Fibroblast of skin of left quadriceps (primary cell): ENCODE data around the gene CROT.

Experiments
- DNase-seq, 2 experiments: peaks; one replicate each; pipeline ENCODE4 v3.0.0-alpha.2; 2013; ENCODE audit warnings: low read depth in 2 of 2

The CROT gene

DNA sequence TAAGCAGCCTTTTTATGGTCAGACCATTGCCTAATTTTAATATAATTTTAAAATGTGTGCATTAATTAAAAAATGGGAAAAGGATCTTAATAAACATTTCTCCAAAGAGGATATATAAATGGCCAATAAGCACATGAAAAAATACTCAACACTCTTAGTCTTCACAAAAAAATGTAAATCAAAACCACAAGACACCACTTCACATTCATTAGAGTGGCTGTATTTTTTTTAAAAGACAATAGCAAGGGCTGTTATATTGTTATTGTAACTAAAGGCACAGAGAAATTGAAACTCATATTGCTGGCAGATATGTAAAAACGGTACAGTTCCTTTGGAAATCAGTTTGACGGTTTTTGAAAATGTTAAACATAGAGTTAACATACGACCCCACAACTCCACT, 3.2 kb upstream of the CROT start:
- DNase-seq = no peak

DNA sequence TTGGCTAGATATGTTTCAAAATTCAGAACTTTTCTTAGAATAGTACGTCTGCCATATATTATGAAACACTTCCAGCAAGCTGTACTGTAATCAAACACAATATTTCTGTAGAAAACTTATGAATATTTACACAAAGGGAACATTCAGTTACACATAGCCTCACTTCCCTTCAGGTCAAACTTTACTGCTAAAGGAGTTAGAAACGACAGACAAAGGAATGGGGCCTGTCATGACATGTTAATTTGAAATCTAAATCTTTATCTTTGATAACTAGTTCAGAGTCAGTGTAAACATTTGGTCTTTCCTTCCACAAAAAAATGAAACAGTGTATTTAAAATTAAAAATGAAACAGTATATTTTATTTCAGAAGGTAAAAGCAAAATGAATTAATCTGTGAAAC, 1.0 kb upstream of the CROT start:
- no peak for DNase-seq

DNA sequence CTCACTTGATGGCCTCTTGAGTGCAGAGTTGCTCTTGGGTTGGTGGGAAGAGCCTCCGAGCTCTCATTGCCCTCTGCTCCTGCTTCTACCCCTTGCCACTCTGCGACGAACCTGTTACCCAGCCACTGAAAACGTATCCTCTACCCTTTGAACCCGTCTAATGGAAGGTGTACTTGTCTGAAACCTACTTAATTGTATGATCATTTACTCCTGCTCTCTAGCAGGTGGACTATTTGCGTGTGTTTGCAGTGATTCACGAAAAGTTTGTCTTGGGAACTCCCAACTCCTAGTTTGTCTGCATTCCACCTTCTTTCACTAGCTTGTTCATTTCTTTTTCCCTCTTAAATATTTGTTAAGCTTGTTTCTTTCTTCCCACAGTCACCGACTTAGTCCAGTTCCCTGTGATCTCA, 503 bp downstream of the CROT start:
- no peak for DNase-seq

GRCh38 chr7:87347207-87347606, 1.7 kb downstream of the CROT start:
- no peak for DNase-seq

DNA sequence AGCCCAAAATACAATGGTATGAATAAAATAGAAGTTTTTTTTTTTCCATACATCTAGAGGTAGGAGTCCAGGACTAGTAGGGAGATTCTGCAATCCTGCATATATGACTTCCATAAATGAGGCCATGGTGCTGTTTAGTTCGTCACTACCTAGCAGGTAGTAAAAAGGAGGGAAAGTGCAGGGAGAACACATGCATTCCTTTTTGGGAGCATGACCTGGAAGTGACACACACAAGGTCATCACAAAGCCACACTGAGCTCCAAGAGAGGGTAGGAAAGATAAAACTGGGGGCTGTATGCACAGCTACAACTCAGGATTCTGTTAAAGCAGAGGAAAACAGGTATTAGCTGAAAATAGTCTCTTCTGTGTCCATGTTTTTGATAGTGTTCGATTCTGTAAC, 2.2 kb downstream of the CROT start:
- no peak for DNase-seq

- no peak for DNase-seq
Measured at GRCh38 chr7:87354749-87355148, 9.3 kb downstream of the CROT start.

- DNase-seq = no peak
Measured at GRCh38 chr7:87356448-87356847, 11.0 kb downstream of the CROT start.

GRCh38 chr7:87359366-87359765, 13.9 kb downstream of the CROT start:
- no peak for DNase-seq

DNA sequence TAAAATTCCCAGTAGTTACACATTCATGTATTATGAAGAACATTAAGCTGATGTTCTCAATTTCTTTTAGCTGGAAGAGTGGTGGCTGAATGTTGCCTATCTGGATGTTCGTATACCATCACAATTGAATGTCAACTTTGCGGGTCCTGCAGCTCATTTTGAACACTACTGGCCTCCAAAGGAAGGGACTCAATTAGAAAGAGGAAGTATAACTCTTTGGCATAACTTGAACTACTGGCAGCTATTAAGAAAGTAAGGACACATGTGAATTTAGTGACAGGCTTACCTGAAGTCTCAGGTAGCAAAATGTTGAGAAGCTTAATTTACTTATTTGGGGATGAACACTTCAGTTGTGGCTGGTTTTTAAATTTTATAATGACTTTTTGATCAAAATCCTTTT, 15.9 kb downstream of the CROT start:
- no peak for DNase-seq

- DNase-seq = no peak
Measured at GRCh38 chr7:87363342-87363741, 17.9 kb downstream of the CROT start.

DNA sequence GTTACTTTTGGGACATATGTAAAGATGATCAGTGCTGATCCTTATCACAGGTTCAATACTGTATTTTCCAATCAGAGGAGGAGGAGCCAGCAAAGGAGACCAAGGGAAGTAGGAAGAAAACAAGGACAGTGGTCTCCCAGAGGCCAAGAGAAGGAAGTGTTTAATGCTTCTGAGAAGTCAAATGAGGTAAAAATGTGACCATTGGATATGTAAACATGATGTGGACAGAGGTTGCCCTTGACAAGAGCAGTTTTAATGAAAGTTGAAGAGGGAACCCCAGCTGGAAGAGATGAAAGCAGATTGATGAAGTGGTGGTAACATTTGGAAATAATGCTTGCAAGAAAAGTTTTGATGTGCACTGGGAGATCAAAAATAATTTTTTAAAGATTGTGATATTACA, 18.8 kb downstream of the CROT start:
- no peak for DNase-seq

DNA sequence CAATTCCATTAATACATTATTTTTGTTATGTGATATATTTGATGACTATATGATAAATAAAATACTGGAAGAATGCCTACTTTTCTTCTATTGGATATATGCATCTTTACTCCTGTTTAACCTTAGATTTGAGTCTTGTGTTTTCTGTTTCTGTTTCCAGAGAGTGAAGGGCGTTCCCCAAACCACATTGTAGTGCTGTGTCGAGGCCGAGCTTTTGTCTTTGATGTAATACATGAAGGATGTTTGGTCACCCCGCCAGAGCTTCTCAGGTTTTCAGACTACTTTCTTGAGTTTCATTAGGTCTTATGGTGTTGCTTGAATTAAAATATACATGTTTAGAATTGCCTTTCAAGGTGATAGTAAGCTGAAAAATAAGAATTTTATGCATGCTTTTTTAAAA, 23.8 kb downstream of the CROT start:
- DNase-seq = no peak

DNA sequence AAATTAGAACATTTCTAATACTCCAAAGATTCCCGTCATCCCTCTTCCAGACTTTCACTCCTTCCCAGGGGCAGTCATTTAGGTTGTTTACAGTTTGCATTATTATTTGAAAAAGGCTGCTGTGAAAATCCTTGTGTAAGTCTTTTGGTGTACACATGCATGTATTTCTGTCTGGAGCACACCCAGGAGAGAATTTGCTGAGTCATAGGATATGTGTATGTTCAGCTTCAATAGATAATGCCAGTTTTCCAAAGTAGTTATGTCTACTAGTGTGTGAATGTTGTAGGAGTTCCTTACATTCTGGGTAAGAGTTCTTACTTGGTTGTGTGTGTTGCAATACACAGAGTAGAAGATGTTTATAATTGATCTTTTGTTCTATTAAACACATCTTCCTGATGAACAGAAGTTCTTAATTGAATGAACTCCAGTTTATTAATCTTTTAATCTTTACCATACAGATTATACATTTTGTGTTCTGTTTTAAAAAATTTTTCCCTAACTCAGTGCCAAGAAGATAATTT, 25.3 kb downstream of the CROT start:
- peak; percentile 21 to 36 for DNase-seq

- no peak for DNase-seq
Measured at GRCh38 chr7:87375662-87376435, 30.4 kb downstream of the CROT start.

- DNase-seq = no peak
Measured at GRCh38 chr7:87380905-87381304, 35.4 kb downstream of the CROT start.

GRCh38 chr7:87391020-87391701, 45.7 kb downstream of the CROT start:
- no peak for DNase-seq

DNA sequence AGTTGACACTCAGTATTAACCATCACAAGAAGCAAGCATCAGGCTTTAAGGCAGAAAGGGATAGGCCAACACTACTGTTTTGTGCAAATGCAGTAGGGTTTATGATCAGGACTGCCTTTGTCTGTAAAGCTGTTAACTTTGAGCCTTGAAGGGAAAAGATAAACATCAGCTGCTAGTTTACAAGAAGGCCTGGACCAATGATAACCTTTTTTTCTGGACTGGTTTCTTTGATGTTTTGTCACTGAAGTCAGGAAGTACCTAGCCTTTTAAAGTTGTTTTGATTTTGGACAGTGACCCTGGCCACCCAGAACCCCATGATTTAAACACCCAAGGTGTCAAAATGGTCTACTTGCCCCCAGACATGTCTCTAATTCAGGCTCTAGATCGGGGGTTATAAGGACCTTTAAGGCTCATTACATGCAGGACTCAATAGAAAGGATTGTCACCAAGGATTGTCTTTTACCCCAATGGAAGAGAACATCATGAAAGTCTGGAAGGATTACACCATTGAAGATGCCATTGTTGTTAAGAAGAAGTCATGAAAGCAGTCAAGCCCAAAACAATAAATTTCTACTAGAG, 50.1 kb downstream of the CROT start:
- DNase-seq = no peak

- DNase-seq = peak; percentile 71 to 72
Measured at GRCh38 chr7:87398446-87398845, 53.0 kb downstream of the CROT start.

DNA sequence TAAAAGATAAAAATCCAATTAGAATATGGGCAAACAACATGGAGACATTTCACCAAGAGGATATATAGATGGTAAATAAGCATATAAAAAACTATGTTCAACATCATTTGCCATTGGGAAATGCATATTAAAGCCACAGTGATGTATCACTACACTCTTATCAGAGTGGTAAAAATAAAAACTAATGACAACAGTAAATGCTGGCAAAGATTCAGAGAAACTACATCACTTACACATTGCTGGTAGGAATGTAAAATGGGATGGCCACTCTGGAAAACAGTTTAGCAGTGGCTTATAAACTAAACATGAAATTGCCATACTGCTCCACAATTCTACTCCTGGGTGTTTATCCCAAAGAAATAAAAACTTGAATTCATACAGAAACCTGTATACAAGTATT, 59.2 kb downstream of the CROT start:
- no peak for DNase-seq

DNA sequence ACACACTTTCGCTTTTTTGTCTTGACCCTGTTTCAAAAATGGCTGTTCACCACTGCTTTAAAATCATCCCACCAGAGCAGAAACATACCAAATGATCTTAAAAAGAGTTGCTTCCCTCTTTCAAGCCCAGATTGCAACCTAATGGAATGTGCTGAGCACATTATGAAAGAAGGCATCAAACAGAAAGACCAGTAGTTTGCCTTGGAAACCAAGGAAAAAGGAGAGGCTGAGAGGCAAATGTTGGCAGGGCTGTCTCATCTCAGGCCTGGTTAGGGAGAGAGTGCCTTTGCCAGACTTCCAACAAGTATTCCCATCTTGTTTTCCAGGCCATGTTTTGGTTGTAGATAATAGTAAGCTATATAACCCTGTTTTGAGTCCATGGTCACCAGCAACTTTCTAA, 65.7 kb downstream of the CROT start:
- no peak for DNase-seq

GRCh38 chr7:87413029-87413428, 67.6 kb downstream of the CROT start:
- DNase-seq = peak in 1 of 2 experiments; percentile 11

DNA sequence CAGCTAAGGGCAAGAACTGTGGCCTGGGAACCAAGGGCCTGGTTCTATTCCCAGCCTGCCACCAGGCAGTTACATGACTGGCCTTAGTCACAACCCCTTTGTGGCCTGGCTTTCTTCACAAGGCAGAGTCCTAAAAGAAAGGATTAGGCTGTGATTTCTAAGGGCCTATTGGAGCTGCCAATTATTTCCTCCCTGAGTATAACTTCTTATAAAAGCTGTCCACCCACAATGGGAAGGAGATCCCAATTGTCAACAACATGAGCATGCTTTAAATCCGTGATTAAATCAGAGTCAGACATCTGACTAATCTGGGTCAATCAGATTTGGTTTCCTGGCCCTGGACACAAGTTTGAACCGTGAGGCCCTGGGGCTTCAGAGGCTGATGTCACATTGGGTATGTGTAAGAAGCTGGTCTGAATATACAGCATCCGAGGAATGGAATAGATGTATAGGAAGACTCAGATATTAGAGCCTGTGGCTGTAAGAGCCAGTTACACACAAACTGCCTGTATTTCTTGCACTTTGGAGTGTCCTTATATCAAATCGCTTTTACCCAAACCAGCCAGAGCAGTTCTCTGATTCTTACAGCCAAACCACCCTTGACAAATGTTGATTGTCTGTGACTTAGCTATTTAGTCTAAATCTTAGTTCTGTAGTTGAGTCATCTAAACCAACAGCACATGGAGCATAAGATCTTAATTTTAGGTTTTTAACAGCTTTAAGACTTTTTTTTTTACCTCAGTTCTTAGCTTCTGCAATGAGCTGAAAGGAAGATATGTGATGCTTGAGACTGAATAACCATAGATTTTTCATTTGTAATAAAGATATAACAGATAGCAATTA, 68.7 kb downstream of the CROT start:
- peak; percentile 37 to 45 for DNase-seq
